ENCODE results near the gene ACVR1B.
A peak's percentile ranks its signal among the peaks of the same experiment; 100 is the strongest.

Gene ACVR1B

GRCh38 chr12:52038447-52038846, 86.9 kb downstream of the ACVR1B start:
- Histone ChIP-seq H3K4me3 (ENCODE audit: low read length in 2 of 2) (peak overlapping the region in 1 of 2 donors; percentile 15), H3K27me3 (ENCODE audit: control insufficient read depth in 1 of 2, insufficient read depth in 2 of 2, low read length in 2 of 2) (no peaks in the 10 kb centered on the region), H3K36me3 (ENCODE audit: control insufficient read depth in 2 of 2, insufficient read depth in 2 of 2, low read length in 2 of 2) (no peaks in the 10 kb centered on the region), H3K9ac (ENCODE audit: low read length in 2 of 2) (no peak overlapping the region), H3K4me1 (ENCODE audit: control insufficient read depth, insufficient read depth, low read length) (peaks cover 59% of the 10 kb centered on the region), H3K9me3 (ENCODE audit: control insufficient read depth in 2 of 2, low read length in 2 of 2) (no peaks in the 10 kb centered on the region), H3K27ac (ENCODE audit: low read length) (peak overlapping the region; percentile 67)

- Histone ChIP-seq H3K9ac (ENCODE audit: low read length in 2 of 2) (no peak overlapping the region), H3K27me3 (ENCODE audit: control insufficient read depth in 1 of 2, insufficient read depth in 2 of 2, low read length in 2 of 2) (no peaks in the 10 kb centered on the region), H3K9me3 (ENCODE audit: control insufficient read depth in 2 of 2, low read length in 2 of 2) (no peaks in the 10 kb centered on the region), H3K27ac (ENCODE audit: low read length) (peak overlapping the region; percentile 95), H3K4me1 (ENCODE audit: control insufficient read depth, insufficient read depth, low read length) (peaks cover 71% of the 10 kb centered on the region), H3K4me3 (ENCODE audit: low read length in 2 of 2) (no peak overlapping the region), H3K36me3 (ENCODE audit: control insufficient read depth in 2 of 2, insufficient read depth in 2 of 2, low read length in 2 of 2) (no peaks in the 10 kb centered on the region)
These were observed 89.5 kb downstream of the ACVR1B start for GRCh38 chr12:52041035-52041434.

GRCh38 chr12:52041695-52042123, 90.2 kb downstream of the ACVR1B start:
- Histone ChIP-seq H3K36me3 (ENCODE audit: control insufficient read depth in 2 of 2, insufficient read depth in 2 of 2, low read length in 2 of 2) (no peaks in the 10 kb centered on the region), H3K27ac (ENCODE audit: low read length) (peak overlapping the region; percentile 95), H3K4me3 (ENCODE audit: low read length in 2 of 2) (no peak overlapping the region), H3K9me3 (ENCODE audit: control insufficient read depth in 2 of 2, low read length in 2 of 2) (no peaks in the 10 kb centered on the region), H3K27me3 (ENCODE audit: control insufficient read depth in 1 of 2, insufficient read depth in 2 of 2, low read length in 2 of 2) (no peaks in the 10 kb centered on the region), H3K9ac (ENCODE audit: low read length in 2 of 2) (no peak overlapping the region), H3K4me1 (ENCODE audit: control insufficient read depth, insufficient read depth, low read length) (peaks cover 65% of the 10 kb centered on the region)

- Histone ChIP-seq H3K27ac (ENCODE audit: low read length) (peak overlapping the region; percentile 95), H3K4me1 (ENCODE audit: control insufficient read depth, insufficient read depth, low read length) (peaks cover 62% of the 10 kb centered on the region), H3K27me3 (ENCODE audit: control insufficient read depth in 1 of 2, insufficient read depth in 2 of 2, low read length in 2 of 2) (no peaks in the 10 kb centered on the region), H3K9ac (ENCODE audit: low read length in 2 of 2) (peak overlapping the region in 1 of 2 donors; percentile 36), H3K4me3 (ENCODE audit: low read length in 2 of 2) (peak overlapping the region in 1 of 2 donors; percentile 8), H3K36me3 (ENCODE audit: control insufficient read depth in 2 of 2, insufficient read depth in 2 of 2, low read length in 2 of 2) (no peaks in the 10 kb centered on the region), H3K9me3 (ENCODE audit: control insufficient read depth in 2 of 2, low read length in 2 of 2) (no peaks in the 10 kb centered on the region)
These were observed 91.3 kb downstream of the ACVR1B start for GRCh38 chr12:52042706-52043385.

- H3K27me3 ChIP-seq (ENCODE audit: control insufficient read depth in 1 of 2, insufficient read depth in 2 of 2, low read length in 2 of 2) = no peaks in the 10 kb centered on the region
- H3K4me1 ChIP-seq (ENCODE audit: control insufficient read depth, insufficient read depth, low read length) = peaks cover 56% of the 10 kb centered on the region
- H3K27ac ChIP-seq (ENCODE audit: low read length) = peak overlapping the region; percentile 95
- peak overlapping the region; percentile 2 to 57 for H3K4me3 ChIP-seq (ENCODE audit: low read length in 2 of 2)
- peak overlapping the region; percentile 43 to 74 for H3K9ac ChIP-seq (ENCODE audit: low read length in 2 of 2)
- H3K36me3 ChIP-seq (ENCODE audit: control insufficient read depth in 2 of 2, insufficient read depth in 2 of 2, low read length in 2 of 2) = no peaks in the 10 kb centered on the region
- H3K9me3 ChIP-seq (ENCODE audit: control insufficient read depth in 2 of 2, low read length in 2 of 2) = no peaks in the 10 kb centered on the region
These were observed 92.1 kb downstream of the ACVR1B start for GRCh38 chr12:52043386-52044212.

- H3K27me3 ChIP-seq (ENCODE audit: control insufficient read depth in 1 of 2, insufficient read depth in 2 of 2, low read length in 2 of 2) = no peaks in the 10 kb centered on the region
- no peaks in the 10 kb centered on the region for H3K36me3 ChIP-seq (ENCODE audit: control insufficient read depth in 2 of 2, insufficient read depth in 2 of 2, low read length in 2 of 2)
- peak overlapping the region; percentile 43 to 74 for H3K9ac ChIP-seq (ENCODE audit: low read length in 2 of 2)
- H3K27ac ChIP-seq (ENCODE audit: low read length) = peak overlapping the region; percentile 95
- peaks cover 53% of the 10 kb centered on the region for H3K4me1 ChIP-seq (ENCODE audit: control insufficient read depth, insufficient read depth, low read length)
- H3K9me3 ChIP-seq (ENCODE audit: control insufficient read depth in 2 of 2, low read length in 2 of 2) = no peaks in the 10 kb centered on the region
- H3K4me3 ChIP-seq (ENCODE audit: low read length in 2 of 2) = peak overlapping the region; percentile 9 to 57
These were observed 92.9 kb downstream of the ACVR1B start for GRCh38 chr12:52044292-52044983.

- H3K9ac ChIP-seq (ENCODE audit: low read length in 2 of 2) = no peak overlapping the region
- no peak overlapping the region for H3K4me3 ChIP-seq (ENCODE audit: low read length in 2 of 2)
These were observed 94.3 kb downstream of the ACVR1B start for GRCh38 chr12:52045794-52046199.

More at GRCh38 chr12:52045794-52046199, 94.3 kb downstream of the ACVR1B start:
- no peaks in the 10 kb centered on the region for H3K9me3 ChIP-seq (ENCODE audit: control insufficient read depth in 2 of 2, low read length in 2 of 2)
- H3K4me1 ChIP-seq (ENCODE audit: control insufficient read depth, insufficient read depth, low read length) = peaks cover 65% of the 10 kb centered on the region
- no peak overlapping the region for H3K27ac ChIP-seq (ENCODE audit: low read length)
- H3K27me3 ChIP-seq (ENCODE audit: control insufficient read depth in 1 of 2, insufficient read depth in 2 of 2, low read length in 2 of 2) = no peaks in the 10 kb centered on the region
- H3K36me3 ChIP-seq (ENCODE audit: control insufficient read depth in 2 of 2, insufficient read depth in 2 of 2, low read length in 2 of 2) = no peaks in the 10 kb centered on the region
